K562 (cell line): ENCODE measurements around the gene UNC5B.

ENCODE experiments used
- CTCF ChIP-seq, 3 experiments: IDR thresholded peaks in 2 of 3; conservative IDR thresholded peaks in 1 of 3; 2 replicates each; pipeline ENCODE4 v1.5.1; 2011 to 2012; ENCODE audit warnings: low read length in 3 of 3, mild to moderate bottlenecking in 3 of 3, control low read depth in 2 of 3, improper control_type of control experiment in 1 of 3, inconsistent platforms in 1 of 3, low read depth in 1 of 3, mixed read lengths in 1 of 3, moderate library complexity in 1 of 3; ENCODE audit not compliant: insufficient read depth in 2 of 3
- FIP1L1 ChIP-seq: fragments of 200-400 bp; formaldehyde crosslinking; IDR thresholded peaks from 2 replicates; pipeline ENCODE4 v1.6.1; 2018; ENCODE audit warnings: mild to moderate bottlenecking, low read depth, low read length; ENCODE audit not compliant: poor library complexity, severe bottlenecking
- HLTF ChIP-seq: fragments of 450-650 bp; IDR thresholded peaks from 2 replicates; pipeline ENCODE4 v1.6.1; 2016
- MAFF ChIP-seq: IDR thresholded peaks from 2 replicates; pipeline ENCODE4 v1.6.1; 2012; ENCODE audit warnings: low read length, improper control_type of control experiment
- MXD1 ChIP-seq: fragments of 250-450 bp; sonication (Bioruptor Pico); IDR thresholded peaks from 2 replicates; pipeline ENCODE4 v1.8.0; 2021; ENCODE audit warnings: borderline replicate concordance, mild to moderate bottlenecking, moderate library complexity; ENCODE audit not compliant: poor library complexity, severe bottlenecking
- NFRKB ChIP-seq: fragments of 450-650 bp; IDR thresholded peaks from 2 replicates; pipeline ENCODE4 v1.6.1; 2016; ENCODE audit warnings: low read depth
- PHF21A ChIP-seq: fragments of 450-650 bp; IDR thresholded peaks from 2 replicates; pipeline ENCODE4 v1.6.1; 2017; ENCODE audit warnings: low read depth, borderline replicate concordance
- POLR2A ChIP-seq: fragments of 450-650 bp; conservative IDR thresholded peaks from 2 replicates; pipeline ENCODE4 v1.6.1; 2016
- POLR2AphosphoS2 ChIP-seq: IDR thresholded peaks from 2 replicates; pipeline ENCODE4 v1.6.1; 2012; ENCODE audit warnings: low read length, improper control_type of control experiment
- U2AF2 ChIP-seq: fragments of 200-400 bp; formaldehyde crosslinking; optimal IDR thresholded peaks from 2 replicates; pipeline ENCODE3; 2017; ENCODE audit warnings: low read depth, mild to moderate bottlenecking, low read length
- ZBTB8A ChIP-seq: fragments of 450-650 bp; IDR thresholded peaks from 2 replicates; pipeline ENCODE4 v1.6.1; 2018; ENCODE audit warnings: mild to moderate bottlenecking, moderate library complexity; ENCODE audit not compliant: partially characterized antibody
- ZNF146 ChIP-seq: IDR thresholded peaks from one replicate; pipeline ENCODE4 v1.6.1; 2018; ENCODE audit warnings: missing compliant biosample characterization; ENCODE audit not compliant: unreplicated experiment
- ZNF395 ChIP-seq: fragments of 200-800 bp; sonication (Bioruptor generic); IDR thresholded peaks from 2 replicates; pipeline ENCODE4 v1.6.1; 2017; ENCODE audit warnings: missing genetic modification characterization, missing compliant biosample characterization
- ZNF76 ChIP-seq: fragments of 250-450 bp; sonication (Bioruptor Pico); IDR thresholded peaks from 2 replicates; pipeline ENCODE4 v1.4.0; 2020; ENCODE audit warnings: mild to moderate bottlenecking, moderate library complexity, borderline replicate concordance

GRCh38 chr10:71308244-71308643 is 95.9 kb downstream of the UNC5B start:
- TF ChIP-seq ZNF146 (CRISPR knock-in tag) (no peak), MXD1 (CRISPR knock-in tag) (no peak), NFRKB (no peak), CTCF (IDR thresholded peaks at IDR 0.05 in 2 of 3, conservative IDR thresholded peaks at IDR 0.05 in 1 of 3; ENCODE audit: insufficient read depth in 2 of 3, low read depth in 1 of 3, low read length in 3 of 3) (no peak), ZNF395 (CRISPR knock-in tag) (no peak), ZBTB8A (no peak), PHF21A (no peak), HLTF (no peak), FIP1L1 (no peak), POLR2AphosphoS2 (no peak), U2AF2 (no peak), MAFF (no peak), ZNF76 (CRISPR knock-in tag) (no peak), POLR2A (no peak)
